CD14-positive monocyte (primary cell): ENCODE measurements around the gene STKLD1. TPM values are rescaled to one million over a fixed set of nuclear protein-coding genes. Genes with fewer than 3 reads are reported as not detected.

Source experiments
- DNase-seq, 3 donors: peaks; one replicate each; pipeline ENCODE4 v3.0.0-alpha.2; 2011 to 2022
- H2AFZ ChIP-seq: 2 replicates; pipeline ENCODE4 v1.6.0; 2012; ENCODE audit warnings: mild to moderate bottlenecking, low read depth, low read length, inconsistent platforms; ENCODE audit not compliant: insufficient read depth, poor library complexity, severe bottlenecking
- H3K27ac ChIP-seq, 2 donors: 1 replicate in 1 of 2; 2 replicates in 1 of 2; pipeline ENCODE4 v1.5.1; 2012 to 2013; ENCODE audit warnings: low read length in 2 of 2, control low read depth in 1 of 2, inconsistent platforms in 1 of 2, low read depth in 1 of 2, mild to moderate bottlenecking in 1 of 2
- H3K27me3 ChIP-seq, 2 donors: one replicate each; pipeline versions ENCODE4 v1.6.0 to v1.6.1; 2011 to 2013; ENCODE audit warnings: low read length in 2 of 2; ENCODE audit not compliant: control insufficient read depth in 2 of 2, insufficient read depth in 2 of 2
- H3K36me3 ChIP-seq, 2 donors: replicated peaks in 1 of 2; 1 replicate in 1 of 2; 2 replicates in 1 of 2; pipeline versions ENCODE4 v1.5.1 to v1.6.1; 2012 to 2013; ENCODE audit warnings: low read length in 2 of 2, control low read depth in 1 of 2, inconsistent platforms in 1 of 2, mild to moderate bottlenecking in 1 of 2; ENCODE audit not compliant: insufficient read depth in 2 of 2, control insufficient read depth in 1 of 2
- H3K4me1 ChIP-seq, 2 donors: 1 replicate in 1 of 2; 2 replicates in 1 of 2; pipeline versions ENCODE4 v1.5.1 to v1.6.1; 2012 to 2013; ENCODE audit warnings: low read length in 2 of 2, control low read depth in 1 of 2, inconsistent platforms in 1 of 2, mild to moderate bottlenecking in 1 of 2, moderate library complexity in 1 of 2; ENCODE audit not compliant: insufficient read depth in 2 of 2, control insufficient read depth in 1 of 2
- H3K4me2 ChIP-seq: replicated peaks from 2 replicates; pipeline ENCODE3; 2012; ENCODE audit warnings: low read length, moderate library complexity, mild to moderate bottlenecking; ENCODE audit not compliant: poor library complexity, severe bottlenecking; ENCODE audit errors: extremely low read depth
- H3K4me3 ChIP-seq, 3 experiments: fragments of 200-600 bp in 1 of 3; sonication (generic) in 1 of 3; replicated peaks in 1 of 3; 1 replicate in 2 of 3; 2 replicates in 1 of 3; pipeline ENCODE4 v1.5.1; 2011 to 2013; ENCODE audit warnings: low read length in 3 of 3, mild to moderate bottlenecking in 3 of 3, control low read depth in 2 of 3, low read depth in 2 of 3, inconsistent platforms in 1 of 3, moderate library complexity in 1 of 3
- H3K79me2 ChIP-seq: 2 replicates; pipeline ENCODE4 v1.6.0; 2012; ENCODE audit warnings: mild to moderate bottlenecking, control low read depth, inconsistent platforms, low read length, moderate library complexity; ENCODE audit not compliant: insufficient read depth
- H3K9ac ChIP-seq: 2 replicates; pipeline ENCODE4 v1.6.0; 2017; ENCODE audit warnings: low read length, mild to moderate bottlenecking; ENCODE audit not compliant: insufficient read depth, poor library complexity, severe bottlenecking
- H3K9me3 ChIP-seq, 2 donors: replicated peaks in 1 of 2; 1 replicate in 1 of 2; 2 replicates in 1 of 2; pipeline versions ENCODE4 v1.5.1 to v1.6.1; 2012 to 2013; ENCODE audit warnings: low read length in 2 of 2, control low read depth in 1 of 2; ENCODE audit not compliant: control insufficient read depth in 1 of 2, insufficient read depth in 1 of 2
- H4K20me1 ChIP-seq: 2 replicates; pipeline ENCODE4 v1.6.0; 2012; ENCODE audit warnings: mild to moderate bottlenecking, low read length, control low read depth, moderate library complexity; ENCODE audit not compliant: insufficient read depth
- H3K27ac Mint-ChIP-seq, 7 donors: one replicate each; pipeline ENCODE4 v1.8.0; 2020; ENCODE audit warnings: mild to moderate bottlenecking in 7 of 7, mixed read lengths in 7 of 7, moderate library complexity in 6 of 7, inconsistent platforms in 2 of 7
- H3K27me3 Mint-ChIP-seq, 3 donors: one replicate each; pipeline ENCODE4 v1.8.0; 2021 to 2022; ENCODE audit warnings: low read depth in 3 of 3, mild to moderate bottlenecking in 3 of 3, mixed read lengths in 3 of 3, moderate library complexity in 3 of 3, inconsistent platforms in 1 of 3
- H3K36me3 Mint-ChIP-seq, 2 donors: one replicate each; pipeline ENCODE4 v1.8.0; 2020; ENCODE audit warnings: mixed read lengths in 2 of 2, inconsistent platforms in 1 of 2, mild to moderate bottlenecking in 1 of 2
- H3K4me1 Mint-ChIP-seq: one replicate; pipeline ENCODE4 v1.8.0; 2020; ENCODE audit warnings: mild to moderate bottlenecking, mixed read lengths
- H3K4me3 Mint-ChIP-seq, 2 donors: one replicate each; pipeline ENCODE4 v1.8.0; 2020; ENCODE audit warnings: mild to moderate bottlenecking in 2 of 2, mixed read lengths in 2 of 2, moderate library complexity in 1 of 2
- H3K9me3 Mint-ChIP-seq, 7 donors: one replicate each; pipeline ENCODE4 v1.8.0; 2020 to 2022; ENCODE audit warnings: mixed read lengths in 7 of 7, mild to moderate bottlenecking in 6 of 7, moderate library complexity in 6 of 7, inconsistent platforms in 2 of 7
- WGBS: methylation state at CpG from one replicate; pipeline ENCODE4 v1.1.5; 2013; ENCODE audit warnings: missing lambda C conversion rate; ENCODE audit not compliant: insufficient coverage; 5-methylcytosine and 5-hydroxymethylcytosine counted together
- intact Hi-C, 2 donors: fragments of 100-400 bp; cut with micrococcal nuclease; formaldehyde crosslinking; loops; one replicate each; pipeline versions ENCODE4 v1.15.0 to v1.15.1; 2023
- polyA plus RNA-seq, 3 donors: library from polyadenylated mRNA; depleted of rRNA in 1 of 3; unstranded in 2 of 3; stranded (reverse) in 1 of 3; fragments of 300-500 nt in 2 of 3; fragments of >200 nt in 1 of 3; fragmentation: Illumina TruSeq in 2 of 3; gene quantifications; 1 replicate in 2 of 3; 2 replicates in 1 of 3; pipeline ENCODE4 v1.2.3, GENCODE V29; 2012 to 2021
- TF ChIP-seq, protein P1 (sequence below): fragments of 200-600 bp; IDR thresholded peaks from one replicate; pipeline ENCODE4 v1.8.0; 2022; ENCODE audit warnings: antibody characterized with exemption, mild to moderate bottlenecking

The STKLD1 gene
- polyA plus RNA-seq, 3 donors = 0.27 TPM; not detected in 2

DNA sequence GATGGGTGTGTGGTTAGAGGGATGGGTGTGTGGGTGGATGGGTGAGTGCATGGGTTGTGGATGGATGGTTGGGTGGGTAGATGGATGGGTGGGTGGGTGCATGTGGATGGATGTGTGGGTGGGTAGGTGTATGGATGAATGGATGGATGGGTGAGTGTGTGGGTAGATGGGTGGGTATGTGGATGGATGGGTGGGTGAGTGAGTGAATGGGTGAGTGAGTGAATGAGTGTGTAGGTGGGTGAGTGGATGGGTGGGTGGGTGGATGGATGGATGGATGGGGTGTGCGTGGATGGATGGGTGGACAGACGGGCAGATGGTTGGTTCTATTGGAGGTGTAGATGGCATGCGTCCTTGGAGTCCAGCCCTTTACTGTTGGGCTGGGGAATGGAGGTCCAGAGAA is 17.2 kb downstream of the STKLD1 start:
- no peak overlapping the region for H3K4me2 ChIP-seq
- DNase-seq = no peak
- H3K27ac Mint-ChIP-seq = no peak overlapping the region
- H3K27me3 Mint-ChIP-seq = peaks cover 4 to 16% (median 8%) of the 10 kb centered on the region in 3 donors
- H3K9me3 Mint-ChIP-seq = peaks cover 0 to 3% (median 0%) of the 10 kb centered on the region in 7 donors
- TF ChIP-seq, protein P1, sequence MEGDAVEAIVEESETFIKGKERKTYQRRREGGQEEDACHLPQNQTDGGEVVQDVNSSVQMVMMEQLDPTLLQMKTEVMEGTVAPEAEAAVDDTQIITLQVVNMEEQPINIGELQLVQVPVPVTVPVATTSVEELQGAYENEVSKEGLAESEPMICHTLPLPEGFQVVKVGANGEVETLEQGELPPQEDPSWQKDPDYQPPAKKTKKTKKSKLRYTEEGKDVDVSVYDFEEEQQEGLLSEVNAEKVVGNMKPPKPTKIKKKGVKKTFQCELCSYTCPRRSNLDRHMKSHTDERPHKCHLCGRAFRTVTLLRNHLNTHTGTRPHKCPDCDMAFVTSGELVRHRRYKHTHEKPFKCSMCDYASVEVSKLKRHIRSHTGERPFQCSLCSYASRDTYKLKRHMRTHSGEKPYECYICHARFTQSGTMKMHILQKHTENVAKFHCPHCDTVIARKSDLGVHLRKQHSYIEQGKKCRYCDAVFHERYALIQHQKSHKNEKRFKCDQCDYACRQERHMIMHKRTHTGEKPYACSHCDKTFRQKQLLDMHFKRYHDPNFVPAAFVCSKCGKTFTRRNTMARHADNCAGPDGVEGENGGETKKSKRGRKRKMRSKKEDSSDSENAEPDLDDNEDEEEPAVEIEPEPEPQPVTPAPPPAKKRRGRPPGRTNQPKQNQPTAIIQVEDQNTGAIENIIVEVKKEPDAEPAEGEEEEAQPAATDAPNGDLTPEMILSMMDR = no peak
- no peaks in the 10 kb centered on the region for H3K4me1 Mint-ChIP-seq
- no peaks in the 10 kb centered on the region for H3K36me3 Mint-ChIP-seq
- H3K4me3 ChIP-seq = no peak overlapping the region
- H3K4me3 Mint-ChIP-seq = no peak overlapping the region
- 100% methylated on average over 3 of the region's 3 CpGs for WGBS
- no peaks in the 10 kb centered on the region for H3K4me1 ChIP-seq
- no peaks in the 10 kb centered on the region for H3K27me3 ChIP-seq
- no peaks in the 10 kb centered on the region for H3K36me3 ChIP-seq
- no peaks in the 10 kb centered on the region for H4K20me1 ChIP-seq
- H3K9me3 ChIP-seq = no peaks in the 10 kb centered on the region
- no peak overlapping the region for H3K9ac ChIP-seq
- no peak overlapping the region for H2AFZ ChIP-seq
- H3K27ac ChIP-seq = no peak overlapping the region
- no peaks in the 10 kb centered on the region for H3K79me2 ChIP-seq
- intact Hi-C loops = no loop called here

- Histone ChIP-seq H3K9ac (no peak overlapping the region), H3K4me3 (no peak overlapping the region), H3K36me3 (no peaks in the 10 kb centered on the region), H3K4me1 (no peaks in the 10 kb centered on the region), H3K27ac (no peak overlapping the region), H3K9me3 (no peaks in the 10 kb centered on the region), H3K27me3 (no peaks in the 10 kb centered on the region), H3K4me2 (no peak overlapping the region), H4K20me1 (no peaks in the 10 kb centered on the region), H2AFZ (no peak overlapping the region), H3K79me2 (no peaks in the 10 kb centered on the region)
- WGBS = 35% methylated on average over 2 of the region's 8 CpGs
- intact Hi-C loops = no loop called here
- peaks cover 0 to 20% (median 8%) of the 10 kb centered on the region in 3 donors for H3K27me3 Mint-ChIP-seq
- no peaks in the 10 kb centered on the region for H3K4me1 Mint-ChIP-seq
- TF ChIP-seq, protein P1 = no peak
- H3K36me3 Mint-ChIP-seq = no peaks in the 10 kb centered on the region
- H3K9me3 Mint-ChIP-seq = peaks cover 0 to 3% (median 0%) of the 10 kb centered on the region in 7 donors
- H3K4me3 Mint-ChIP-seq = no peak overlapping the region
- no peak for DNase-seq
- no peak overlapping the region for H3K27ac Mint-ChIP-seq
These were observed 18.6 kb downstream of the STKLD1 start for GRCh38 chr9:133394687-133395271.
